Effector memory CD8-positive, alpha-beta T cell (primary cell): Measurements from ENCODE around the gene KIRREL3.

Experiments
- ATAC-seq: fragments of 150-1000 bp; cut with Tn5 transposase; replicated peaks from 2 replicates; pipeline ENCODE4 v1.10.0; 2021; ENCODE audit warnings: mild to moderate bottlenecking, moderate library complexity
- DNase-seq, 3 experiments: peaks; one replicate each; pipeline ENCODE4 v3.0.0; 2021
- H3K27ac Mint-ChIP-seq, 2 donors: one replicate each; pipeline ENCODE4 v1.8.0; 2022; ENCODE audit warnings: mild to moderate bottlenecking in 2 of 2, mixed read lengths in 2 of 2, moderate library complexity in 2 of 2
- H3K27me3 Mint-ChIP-seq, 2 donors: one replicate each; pipeline ENCODE4 v1.8.0; 2022; ENCODE audit warnings: mixed read lengths in 2 of 2
- H3K36me3 Mint-ChIP-seq: one replicate; pipeline ENCODE4 v1.8.0; 2022; ENCODE audit warnings: mild to moderate bottlenecking, moderate library complexity, mixed read lengths; ENCODE audit not compliant: insufficient read depth
- H3K4me1 Mint-ChIP-seq, 2 donors: one replicate each; pipeline ENCODE4 v1.8.0; 2022; ENCODE audit warnings: low read depth in 2 of 2, mixed read lengths in 2 of 2
- H3K4me3 Mint-ChIP-seq, 2 donors: one replicate each; pipeline ENCODE4 v1.8.0; 2022; ENCODE audit warnings: mild to moderate bottlenecking in 2 of 2, mixed read lengths in 2 of 2, moderate library complexity in 2 of 2
- H3K9me3 Mint-ChIP-seq, 2 donors: one replicate each; pipeline ENCODE4 v1.8.0; 2022; ENCODE audit warnings: mixed read lengths in 2 of 2

Gene KIRREL3

DNA sequence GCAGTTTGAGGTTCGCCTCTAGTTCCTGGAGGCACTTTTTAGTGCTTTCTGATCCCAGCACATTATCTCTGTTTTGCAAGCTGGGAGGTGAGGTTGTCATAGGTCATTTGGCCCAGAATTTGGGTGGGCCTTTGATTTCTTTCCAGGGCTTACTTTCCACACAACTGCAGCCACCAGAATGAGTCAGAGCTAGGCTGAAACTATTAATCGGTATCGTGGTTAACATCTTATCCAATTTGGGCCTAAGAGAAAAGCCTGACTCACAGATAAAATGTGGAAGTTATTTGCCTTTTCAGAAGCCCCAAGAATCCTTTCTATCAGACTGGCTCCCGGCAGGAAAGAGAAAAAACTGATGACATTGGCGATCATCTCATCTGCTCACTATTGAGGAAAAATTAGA, 166.4 kb downstream of the KIRREL3 start:
- DNase-seq (no peak), ATAC-seq (no peak)
- Mint-ChIP-seq H3K4me3 (no peak overlapping the region), H3K4me1 (no peaks in the 10 kb centered on the region), H3K27me3 (peaks cover 0 to 7% of the 10 kb centered on the region in 2 donors), H3K9me3 (no peaks in the 10 kb centered on the region), H3K27ac (no peak overlapping the region), H3K36me3 (no peaks in the 10 kb centered on the region)

GRCh38 chr11:126833065-126833464, 167.5 kb downstream of the KIRREL3 start:
- ATAC-seq (no peak), DNase-seq (no peak)
- Mint-ChIP-seq H3K4me3 (no peak overlapping the region), H3K36me3 (no peaks in the 10 kb centered on the region), H3K27ac (no peak overlapping the region), H3K27me3 (peaks cover 0 to 7% of the 10 kb centered on the region in 2 donors), H3K4me1 (no peaks in the 10 kb centered on the region), H3K9me3 (no peaks in the 10 kb centered on the region)

DNA sequence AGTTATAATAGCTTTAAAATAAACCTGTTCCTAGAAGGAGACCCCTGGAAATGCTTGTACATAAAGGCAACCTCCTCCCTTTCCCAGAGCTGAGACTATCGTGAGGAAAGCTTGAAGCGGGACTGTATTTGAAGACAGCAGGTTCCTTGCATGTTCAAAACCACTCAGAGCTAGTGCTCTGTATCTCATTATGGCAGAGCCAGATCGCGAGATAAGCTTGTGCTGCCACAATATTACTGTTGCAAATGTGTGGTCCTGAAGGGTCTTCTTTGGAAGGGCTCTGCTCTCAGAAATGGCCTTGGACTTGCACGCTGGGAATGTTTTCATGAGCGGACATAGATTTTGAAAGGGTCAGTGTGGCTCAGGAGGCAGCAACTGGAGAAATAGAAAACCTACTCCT, 168.2 kb downstream of the KIRREL3 start:
- no peaks in the 10 kb centered on the region for H3K36me3 Mint-ChIP-seq
- ATAC-seq = no peak
- DNase-seq = no peak
- H3K4me1 Mint-ChIP-seq = no peaks in the 10 kb centered on the region
- H3K27ac Mint-ChIP-seq = no peak overlapping the region
- H3K27me3 Mint-ChIP-seq = peaks cover under 1 to 2% of the 10 kb centered on the region in 2 donors
- H3K4me3 Mint-ChIP-seq = no peak overlapping the region
- no peaks in the 10 kb centered on the region for H3K9me3 Mint-ChIP-seq

- no peak overlapping the region for H3K27ac Mint-ChIP-seq
- H3K4me3 Mint-ChIP-seq = no peak overlapping the region
Observed at GRCh38 chr11:126830216-126830806, 170.3 kb downstream of the KIRREL3 start.

GRCh38 chr11:126829716-126830115, 170.9 kb downstream of the KIRREL3 start:
- no peak overlapping the region for H3K4me3 Mint-ChIP-seq
- no peaks in the 10 kb centered on the region for H3K4me1 Mint-ChIP-seq
- ATAC-seq (no peak), DNase-seq (no peak)
- peaks cover 0 to 19% of the 10 kb centered on the region in 2 donors for H3K27me3 Mint-ChIP-seq
- no peaks in the 10 kb centered on the region for H3K9me3 Mint-ChIP-seq
- no peak overlapping the region for H3K27ac Mint-ChIP-seq
- H3K36me3 Mint-ChIP-seq = no peaks in the 10 kb centered on the region

More at GRCh38 chr11:126830216-126830806, 170.3 kb downstream of the KIRREL3 start:
- peaks cover 0 to 19% of the 10 kb centered on the region in 2 donors for H3K27me3 Mint-ChIP-seq
- DNase-seq = no peak
- H3K36me3 Mint-ChIP-seq = no peaks in the 10 kb centered on the region
- no peak for ATAC-seq
- H3K9me3 Mint-ChIP-seq = no peaks in the 10 kb centered on the region
- no peaks in the 10 kb centered on the region for H3K4me1 Mint-ChIP-seq

GRCh38 chr11:126824035-126824607, 176.4 kb downstream of the KIRREL3 start:
- Mint-ChIP-seq H3K36me3 (no peaks in the 10 kb centered on the region), H3K27ac (no peak overlapping the region), H3K27me3 (peaks cover 6 to 40% of the 10 kb centered on the region in 2 donors), H3K4me3 (no peak overlapping the region), H3K4me1 (no peaks in the 10 kb centered on the region), H3K9me3 (no peaks in the 10 kb centered on the region)
- DNase-seq (no peak), ATAC-seq (no peak)

- Mint-ChIP-seq H3K9me3 (no peaks in the 10 kb centered on the region), H3K4me1 (no peaks in the 10 kb centered on the region), H3K27me3 (peaks cover 6 to 44% of the 10 kb centered on the region in 2 donors), H3K4me3 (no peak overlapping the region), H3K36me3 (no peaks in the 10 kb centered on the region), H3K27ac (no peak overlapping the region)
- DNase-seq = no peak
- ATAC-seq = no peak
Observed at GRCh38 chr11:126823274-126823673, 177.3 kb downstream of the KIRREL3 start.

DNA sequence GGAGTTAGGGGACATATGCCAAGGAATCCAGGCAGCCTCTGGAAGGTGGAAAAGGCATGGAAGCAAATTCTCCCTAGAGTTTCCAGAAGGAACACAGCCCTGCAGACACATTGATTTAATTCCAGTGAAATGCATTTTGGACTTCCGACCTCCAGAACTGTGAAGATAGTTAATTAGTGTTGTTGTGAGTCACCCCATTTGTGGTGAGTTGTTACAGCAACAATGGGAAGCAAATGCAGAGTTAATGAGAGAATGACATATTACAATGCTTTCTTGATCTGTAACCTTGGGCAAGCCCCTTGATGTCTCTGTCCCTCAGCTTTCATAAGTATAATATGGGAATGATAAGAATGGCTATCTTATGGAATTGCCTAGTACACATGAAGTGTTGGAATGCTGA, 178.7 kb downstream of the KIRREL3 start:
- Mint-ChIP-seq H3K27ac (no peak overlapping the region), H3K9me3 (no peaks in the 10 kb centered on the region), H3K36me3 (no peaks in the 10 kb centered on the region), H3K4me3 (no peak overlapping the region), H3K4me1 (no peaks in the 10 kb centered on the region), H3K27me3 (peaks cover 7 to 42% of the 10 kb centered on the region in 2 donors)
- ATAC-seq = no peak
- DNase-seq = no peak

DNA sequence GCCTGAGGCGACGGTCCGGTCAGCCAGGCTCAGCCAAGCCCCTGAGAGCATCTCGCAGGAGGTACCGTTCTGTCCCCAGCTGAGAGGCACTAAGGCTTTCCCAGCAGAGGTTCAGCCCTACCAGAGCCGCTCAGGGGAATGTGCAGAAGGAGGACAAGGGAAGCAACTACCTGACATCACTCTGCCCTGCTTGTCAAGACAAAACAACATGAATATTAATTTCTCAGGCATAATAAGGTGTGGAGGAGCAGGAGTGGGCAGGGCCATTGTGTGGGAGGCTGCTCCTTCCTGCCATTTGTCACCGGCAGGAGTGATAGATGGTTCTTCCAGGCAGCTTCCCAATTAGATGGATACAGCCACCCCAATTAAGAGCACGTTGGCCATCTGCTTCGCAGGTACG, 181.4 kb downstream of the KIRREL3 start:
- DNase-seq (no peak), ATAC-seq (no peak)
- H3K4me3 Mint-ChIP-seq = no peak overlapping the region
- H3K27me3 Mint-ChIP-seq = peaks cover 10 to 36% of the 10 kb centered on the region in 2 donors
- H3K36me3 Mint-ChIP-seq = no peaks in the 10 kb centered on the region
- no peak overlapping the region for H3K27ac Mint-ChIP-seq
- no peaks in the 10 kb centered on the region for H3K9me3 Mint-ChIP-seq
- no peaks in the 10 kb centered on the region for H3K4me1 Mint-ChIP-seq

GRCh38 chr11:126817523-126818450, 182.8 kb downstream of the KIRREL3 start:
- H3K4me1 Mint-ChIP-seq = no peaks in the 10 kb centered on the region
- no peaks in the 10 kb centered on the region for H3K36me3 Mint-ChIP-seq
- H3K4me3 Mint-ChIP-seq = no peak overlapping the region
- peaks cover 10 to 42% of the 10 kb centered on the region in 2 donors for H3K27me3 Mint-ChIP-seq
- ATAC-seq = no peak
- no peak overlapping the region for H3K27ac Mint-ChIP-seq
- no peaks in the 10 kb centered on the region for H3K9me3 Mint-ChIP-seq
- no peak for DNase-seq

- Mint-ChIP-seq H3K9me3 (no peaks in the 10 kb centered on the region), H3K27me3 (peaks cover 10 to 45% of the 10 kb centered on the region in 2 donors), H3K27ac (no peak overlapping the region), H3K4me1 (no peaks in the 10 kb centered on the region), H3K4me3 (no peak overlapping the region), H3K36me3 (no peaks in the 10 kb centered on the region)
- no peak for ATAC-seq
- DNase-seq = no peak
Observed at GRCh38 chr11:126817096-126817495, 183.5 kb downstream of the KIRREL3 start.

GRCh38 chr11:126816645-126817044, 183.9 kb downstream of the KIRREL3 start:
- Mint-ChIP-seq H3K9me3 (no peaks in the 10 kb centered on the region), H3K4me3 (no peak overlapping the region), H3K4me1 (no peaks in the 10 kb centered on the region), H3K36me3 (no peaks in the 10 kb centered on the region), H3K27me3 (peaks cover 10 to 43% of the 10 kb centered on the region in 2 donors), H3K27ac (no peak overlapping the region)
- no peak for DNase-seq
- no peak for ATAC-seq

DNA sequence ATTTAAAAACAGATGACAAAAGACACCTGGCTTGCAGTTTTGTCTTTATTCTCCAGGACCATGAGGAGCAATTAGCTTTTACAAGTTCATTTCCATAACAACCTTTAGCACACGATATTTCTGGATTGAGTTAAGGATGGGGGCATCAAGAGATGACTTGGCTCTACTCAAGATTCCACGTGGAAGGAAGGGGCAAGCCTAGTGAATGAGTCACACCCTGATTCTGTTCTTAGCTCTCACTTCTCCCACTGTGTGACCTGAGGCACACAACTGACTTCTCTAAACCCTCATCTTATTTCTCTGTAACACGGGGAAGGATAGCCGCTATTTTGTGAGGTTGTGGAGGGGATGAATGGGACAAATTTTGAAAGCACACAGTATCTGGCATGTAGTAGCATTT, 185.5 kb downstream of the KIRREL3 start:
- Mint-ChIP-seq H3K4me3 (no peak overlapping the region), H3K9me3 (peaks cover 0 to 2% of the 10 kb centered on the region in 2 donors), H3K36me3 (no peaks in the 10 kb centered on the region), H3K4me1 (no peaks in the 10 kb centered on the region), H3K27me3 (peaks cover 5 to 32% of the 10 kb centered on the region in 2 donors), H3K27ac (no peak overlapping the region)
- ATAC-seq (no peak), DNase-seq (no peak)

- Mint-ChIP-seq H3K36me3 (no peaks in the 10 kb centered on the region), H3K4me1 (no peaks in the 10 kb centered on the region), H3K27me3 (peaks cover 0 to 17% of the 10 kb centered on the region in 2 donors), H3K27ac (no peak overlapping the region), H3K9me3 (peaks cover 0 to 2% of the 10 kb centered on the region in 2 donors), H3K4me3 (no peak overlapping the region)
- DNase-seq (no peak), ATAC-seq (no peak)
Observed at GRCh38 chr11:126810776-126811175, 189.8 kb downstream of the KIRREL3 start.
